OCI-LY1 (cell line): ENCODE data around the gene FCN3.
A peak's percentile ranks its signal among the peaks of the same experiment; 100 is the strongest.

Experiments used
- H2AFZ ChIP-seq: fragments of 200-600 bp; sonication (generic), shearing (Covaris generic); 2 replicates; pipeline ENCODE4 v1.6.0; 2014; ENCODE audit warnings: antibody characterized with exemption, mild to moderate bottlenecking, low read length
- H3F3A ChIP-seq: fragments of 200-600 bp; sonication (generic), shearing (Covaris generic); 2 replicates; pipeline ENCODE4 v1.6.0; 2014; ENCODE audit warnings: mild to moderate bottlenecking, antibody characterized with exemption, low read length, moderate library complexity; ENCODE audit not compliant: insufficient read depth
- H3K27ac ChIP-seq: fragments of 200-600 bp; sonication (generic); 2 replicates; pipeline ENCODE4 v1.5.1; 2014; ENCODE audit warnings: low read length, mixed run types, mild to moderate bottlenecking, low read depth; ENCODE audit not compliant: poor library complexity, severe bottlenecking
- H3K27me3 ChIP-seq: fragments of 200-600 bp; sonication (generic); 2 replicates; pipeline ENCODE4 v1.6.0; 2014; ENCODE audit warnings: antibody characterized with exemption, mild to moderate bottlenecking, low read length, moderate library complexity; ENCODE audit not compliant: insufficient read depth
- H3K36me3 ChIP-seq: fragments of 200-600 bp; sonication (generic); 2 replicates; pipeline ENCODE4 v1.6.1; 2014; ENCODE audit warnings: mild to moderate bottlenecking, antibody characterized with exemption, low read length, moderate library complexity, mixed read lengths; ENCODE audit not compliant: insufficient read depth
- H3K4me1 ChIP-seq: fragments of 200-600 bp; sonication (generic); 2 replicates; pipeline ENCODE4 v1.5.1; 2014; ENCODE audit warnings: mild to moderate bottlenecking, low read length, moderate library complexity; ENCODE audit not compliant: insufficient read depth, severe bottlenecking
- H3K4me2 ChIP-seq: fragments of 200-600 bp; sonication (generic), shearing (Covaris generic); 2 replicates; pipeline ENCODE4 v1.6.1; 2014; ENCODE audit warnings: low read length
- H3K4me3 ChIP-seq: fragments of 200-600 bp; sonication (generic); 2 replicates; pipeline ENCODE4 v1.5.1; 2014; ENCODE audit warnings: low read length, low read depth, mild to moderate bottlenecking, mixed read lengths; ENCODE audit not compliant: poor library complexity, severe bottlenecking
- H3K79me2 ChIP-seq: fragments of 200-600 bp; shearing (Covaris generic); 2 replicates; pipeline ENCODE4 v1.6.1; 2016; ENCODE audit warnings: mixed run types, low read length, mixed read lengths; ENCODE audit not compliant: insufficient read depth
- H3K9ac ChIP-seq: fragments of 200-600 bp; sonication (generic), shearing (Covaris generic); 2 replicates; pipeline ENCODE4 v1.6.1; 2014; ENCODE audit warnings: mild to moderate bottlenecking, low read length, mixed read lengths
- H3K9me2 ChIP-seq: fragments of 200-600 bp; sonication (generic), shearing (Covaris generic); 2 replicates; pipeline ENCODE4 v1.6.1; 2014; ENCODE audit warnings: low read depth, mild to moderate bottlenecking, low read length, mixed read lengths
- H3K9me3 ChIP-seq: fragments of 200-600 bp; shearing (Covaris generic); 2 replicates; pipeline ENCODE4 v1.6.1; 2014; ENCODE audit warnings: low read length, mixed read lengths
- H4K20me1 ChIP-seq: fragments of 200-600 bp; sonication (generic), shearing (Covaris generic); 2 replicates; pipeline ENCODE4 v1.6.0; 2016; ENCODE audit warnings: mild to moderate bottlenecking, low read length; ENCODE audit not compliant: insufficient read depth
- EZH2 ChIP-seq: fragments of 200-600 bp; sonication (generic), shearing (Covaris generic); IDR thresholded peaks from 2 replicates; pipeline ENCODE4 v1.8.0; 2017; ENCODE audit warnings: borderline replicate concordance, mixed run types, mild to moderate bottlenecking, antibody characterized with exemption, low read length, moderate library complexity, mixed read lengths
- TF ChIP-seq, protein P1 (sequence below): fragments of 200-600 bp; sonication (generic), shearing (Covaris generic); IDR thresholded peaks from 2 replicates; pipeline ENCODE4 v1.5.1; 2017; ENCODE audit warnings: mild to moderate bottlenecking, antibody characterized with exemption, low read length, moderate library complexity, mixed read lengths

The FCN3 gene

DNA sequence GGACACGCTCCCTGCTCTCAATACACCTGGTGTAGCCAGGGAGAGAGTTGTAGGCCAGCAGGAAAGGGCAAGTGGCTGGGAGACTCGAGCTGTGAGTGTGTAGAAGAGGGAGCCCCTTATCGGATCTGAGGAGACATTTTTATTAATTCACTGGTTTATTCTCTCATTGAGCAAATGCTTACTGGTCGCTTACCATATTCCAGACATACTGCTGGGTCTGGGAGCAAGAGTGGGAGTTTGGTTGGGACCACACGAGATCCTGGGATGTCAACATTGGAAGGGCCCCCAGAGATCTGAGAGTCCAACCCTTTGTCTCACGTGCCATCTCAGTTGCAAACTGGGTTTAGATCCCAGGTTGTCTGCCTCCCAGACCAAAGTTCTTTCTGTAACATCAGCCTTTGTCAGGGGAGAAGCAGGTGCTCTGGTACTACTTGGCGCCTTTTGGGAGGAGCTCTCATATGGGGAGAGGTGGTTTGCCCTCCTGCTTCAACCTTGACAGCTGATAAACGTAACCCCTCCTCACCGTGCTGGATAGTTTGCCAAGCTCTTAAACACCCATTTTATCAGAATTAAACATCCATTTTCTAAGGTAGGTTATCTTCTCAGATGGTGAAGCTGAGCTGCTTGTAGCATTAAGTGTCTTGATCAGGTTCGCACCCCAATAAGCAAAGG is 51.9 kb downstream of the FCN3 start:
- H3F3A ChIP-seq, result no peaks in the 10 kb centered on the region
- H4K20me1 ChIP-seq, result no peaks in the 10 kb centered on the region
- peak overlapping the region; percentile 54 for H3K27ac ChIP-seq
- no peaks in the 10 kb centered on the region for H3K9me2 ChIP-seq
- H3K79me2 ChIP-seq, result peaks cover 42% of the 10 kb centered on the region
- peak overlapping the region; percentile 93 for H3K4me3 ChIP-seq
- no peak for TF ChIP-seq EZH2
- TF ChIP-seq, protein P1, sequence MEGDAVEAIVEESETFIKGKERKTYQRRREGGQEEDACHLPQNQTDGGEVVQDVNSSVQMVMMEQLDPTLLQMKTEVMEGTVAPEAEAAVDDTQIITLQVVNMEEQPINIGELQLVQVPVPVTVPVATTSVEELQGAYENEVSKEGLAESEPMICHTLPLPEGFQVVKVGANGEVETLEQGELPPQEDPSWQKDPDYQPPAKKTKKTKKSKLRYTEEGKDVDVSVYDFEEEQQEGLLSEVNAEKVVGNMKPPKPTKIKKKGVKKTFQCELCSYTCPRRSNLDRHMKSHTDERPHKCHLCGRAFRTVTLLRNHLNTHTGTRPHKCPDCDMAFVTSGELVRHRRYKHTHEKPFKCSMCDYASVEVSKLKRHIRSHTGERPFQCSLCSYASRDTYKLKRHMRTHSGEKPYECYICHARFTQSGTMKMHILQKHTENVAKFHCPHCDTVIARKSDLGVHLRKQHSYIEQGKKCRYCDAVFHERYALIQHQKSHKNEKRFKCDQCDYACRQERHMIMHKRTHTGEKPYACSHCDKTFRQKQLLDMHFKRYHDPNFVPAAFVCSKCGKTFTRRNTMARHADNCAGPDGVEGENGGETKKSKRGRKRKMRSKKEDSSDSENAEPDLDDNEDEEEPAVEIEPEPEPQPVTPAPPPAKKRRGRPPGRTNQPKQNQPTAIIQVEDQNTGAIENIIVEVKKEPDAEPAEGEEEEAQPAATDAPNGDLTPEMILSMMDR, result no peak
- no peak overlapping the region for H2AFZ ChIP-seq
- H3K4me1 ChIP-seq, result peaks cover 22% of the 10 kb centered on the region
- no peaks in the 10 kb centered on the region for H3K9me3 ChIP-seq
- H3K27me3 ChIP-seq, result no peaks in the 10 kb centered on the region
- peak overlapping the region; percentile 90 for H3K4me2 ChIP-seq
- peak overlapping the region; percentile 97 for H3K9ac ChIP-seq
- peaks cover 33% of the 10 kb centered on the region for H3K36me3 ChIP-seq

DNA sequence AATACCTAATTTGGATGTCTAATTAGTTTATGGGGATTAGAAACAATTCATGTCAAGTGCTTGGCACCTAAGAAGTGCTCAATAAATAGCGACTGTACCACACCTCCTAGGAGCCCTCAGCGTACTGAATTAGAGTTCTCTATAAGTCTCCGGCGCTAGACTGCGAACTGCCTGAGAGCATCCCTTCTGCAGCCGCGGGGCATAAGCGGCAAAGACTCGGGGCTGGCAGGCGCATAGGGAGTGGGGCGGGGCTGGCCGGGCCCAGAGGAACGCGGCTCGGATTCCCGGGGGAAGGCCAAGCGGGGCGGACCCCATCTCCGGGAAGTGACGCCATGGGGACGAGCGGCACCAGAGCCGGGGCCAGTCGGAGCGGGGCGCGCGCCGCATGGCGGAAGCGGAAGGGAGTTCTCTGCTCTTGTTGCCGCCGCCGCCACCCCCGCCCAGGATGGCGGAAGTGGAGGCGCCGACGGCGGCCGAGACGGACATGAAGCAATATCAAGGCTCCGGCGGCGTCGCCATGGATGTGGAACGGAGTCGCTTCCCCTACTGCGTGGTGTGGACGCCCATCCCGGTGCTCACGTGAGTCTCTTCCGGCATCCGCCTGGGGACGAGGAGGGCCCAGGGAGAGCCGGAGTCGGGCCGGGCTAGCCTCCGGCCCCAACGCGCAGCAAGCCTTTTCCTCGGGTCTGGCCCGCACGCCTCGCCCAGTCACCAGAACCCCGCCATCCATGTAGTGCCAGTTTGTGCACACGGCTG is 52.6 kb downstream of the FCN3 start, which contains the start of gene TMEM222:
TSS of gene TMEM222 (plus strand) at position 351 of the 756 bp plus-strand sequence. CDS start at position 386, 35 bp downstream.
- peaks cover 36% of the 10 kb centered on the region for H3K79me2 ChIP-seq
- peaks cover 29% of the 10 kb centered on the region for H3K36me3 ChIP-seq
- H3K9ac ChIP-seq, result peak within 1 kb of the TSS; percentile 97
- H3K4me3 ChIP-seq, result peak within 1 kb of the TSS; percentile 93
- H4K20me1 ChIP-seq, result no peaks in the 10 kb centered on the region
- peak within 1 kb of the TSS; percentile 90 for H3K4me2 ChIP-seq
- no peaks in the 10 kb centered on the region for H3K9me3 ChIP-seq
- H3K4me1 ChIP-seq, result peaks cover 21% of the 10 kb centered on the region
- peak within 1 kb of the TSS; percentile 54 for H3K27ac ChIP-seq
- H3K9me2 ChIP-seq, result no peaks in the 10 kb centered on the region
- no peaks in the 10 kb centered on the region for H3K27me3 ChIP-seq
- no peak for TF ChIP-seq EZH2
- TF ChIP-seq, protein P1, result no peak
- no peaks in the 10 kb centered on the region for H3F3A ChIP-seq
- 0 out of 2 replicates have a peak within 1 kb of the TSS, but pooled peaks have one; percentile 80 for H2AFZ ChIP-seq
